ENCODE measurements around the gene NFE2L3. TPM values are rescaled to one million over a fixed set of nuclear protein-coding genes. Genes with fewer than 3 reads are reported as not detected.

Gene NFE2L3
- total and polyA plus RNA-seq, 2 donors (not counting 3 experiments of a cell fraction or from before 2014, with no cell fraction given) = 29.6 to 40.2 TPM

DNA sequence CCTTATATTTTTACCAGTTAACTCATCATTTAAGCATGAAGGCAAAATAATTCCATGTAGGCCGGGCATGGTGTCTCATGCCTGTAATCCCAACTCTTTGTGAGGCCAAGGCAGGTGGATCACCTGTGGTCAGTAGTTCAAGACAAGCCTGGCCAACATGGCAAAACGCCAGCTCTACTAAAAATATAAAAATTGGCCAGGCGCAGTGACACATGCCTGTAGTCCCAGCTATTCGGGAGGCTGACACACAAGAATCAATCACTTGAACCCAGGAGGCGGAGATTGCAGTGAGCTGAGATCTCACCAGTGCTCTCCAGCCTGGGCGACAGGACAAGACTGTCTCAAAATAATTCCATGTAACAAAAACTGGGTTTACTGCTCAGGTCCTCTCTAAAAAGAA lies 30.3 kb downstream of the NFE2L3 start:
- CTCF ChIA-PET = interaction anchor here (1.0 to 4.6 kb wide), 3 partner anchors 90 to 289 kb away, joined by 3 to 30 read pairs (median 9); no protein-coding TSS in a partner anchor
- Histone ChIP-seq H3K9me1 (replicated peaks; ENCODE audit: control insufficient read depth, extremely low read depth, insufficient read depth, low read length) (no peaks in the 10 kb centered on the region), H3K4me3 (replicated peaks in 1 of 3; ENCODE audit: insufficient read depth in 1 of 3, low read depth in 1 of 3, low read length in 3 of 3) (no peak overlapping the region), H3K27me3 (ENCODE audit: control insufficient read depth in 2 of 2, insufficient read depth in 2 of 2, low read length in 2 of 2) (no peaks in the 10 kb centered on the region), H4K20me1 (replicated peaks; ENCODE audit: control insufficient read depth, extremely low read depth, insufficient read depth, low read length) (no peaks in the 10 kb centered on the region), H3K4me1 (ENCODE audit: control insufficient read depth, extremely low read depth, insufficient read depth, low read length) (no peaks in the 10 kb centered on the region), H3K36me3 (ENCODE audit: control insufficient read depth in 2 of 2, extremely low read depth in 1 of 2, insufficient read depth in 2 of 2, low read length in 2 of 2) (peaks cover 2 to 7% of the 10 kb centered on the region in 2 experiments), H3K9ac (replicated peaks; ENCODE audit: extremely low read depth, insufficient read depth, low read length) (no peak overlapping the region), H2AFZ (ENCODE audit: low read depth, low read length) (no peak overlapping the region), H3K4me2 (ENCODE audit: insufficient read depth, low read length) (no peak overlapping the region), H3K79me2 (ENCODE audit: control insufficient read depth, insufficient read depth, low read length) (peaks cover 1% of the 10 kb centered on the region), H3K9me3 (replicated peaks; ENCODE audit: control insufficient read depth, insufficient read depth, low read length) (no peaks in the 10 kb centered on the region), H3K27ac (ENCODE audit: insufficient read depth, low read depth, low read length) (no peak overlapping the region)
- DNase-seq (ENCODE audit: low read depth, low spot score) (no peak), FAIRE-seq (no peak)
- POLR2A ChIA-PET = interaction anchor here (1.5 to 1.7 kb wide), 2 partner anchors 10 to 30 kb away, joined by 3 to 8 read pairs; partner anchors contain the start of gene NFE2L3
- dilution Hi-C loops (cut with MboI; ENCODE audit: extremely low pct_ligation_motif_present, low sequenced_read_pairs) (loop anchor here (25.0 kb wide), 1 partner anchor 980 kb away; the partner anchor contains the start of genes HOXA10, HOXA3, HOXA7 and HOXA9), intact Hi-C loops (cut with micrococcal nuclease) (no loop called here)
- peak; percentile 46 for TF ChIP-seq POLR2A (IDR thresholded peaks at IDR 0.05; ENCODE audit: low read depth, low read length)
- TF ChIP-seq FOS (IDR thresholded peaks at IDR 0.05; ENCODE audit: borderline replicate concordance, insufficient read depth, low read length) = no peak
- BruUV-seq (replicated peaks) = no TSS peak

DNA sequence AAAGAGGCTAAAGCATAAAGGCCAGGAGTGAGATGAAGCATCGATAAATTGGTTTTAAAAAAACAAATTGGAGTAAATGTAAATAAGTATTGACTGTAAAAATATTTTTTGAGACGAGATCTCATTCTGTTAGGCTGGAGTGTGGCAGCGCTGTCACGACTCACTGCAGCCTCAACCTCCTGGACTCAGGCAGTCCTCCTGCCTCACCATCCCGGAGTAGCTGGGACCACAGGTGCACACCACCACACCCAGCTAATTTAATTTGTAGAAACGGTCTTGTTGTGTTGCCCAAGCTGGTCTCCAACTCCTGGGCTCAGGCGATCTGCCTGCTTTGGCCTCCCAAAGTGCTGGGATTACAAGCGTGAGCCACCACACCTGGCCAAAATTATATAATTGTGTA lies 30.7 kb downstream of the NFE2L3 start:
- dilution Hi-C loops (cut with MboI; ENCODE audit: extremely low pct_ligation_motif_present, low sequenced_read_pairs) = loop anchor here (25.0 kb wide), 1 partner anchor 980 kb away; the partner anchor contains the start of genes HOXA10, HOXA3, HOXA7 and HOXA9
- FAIRE-seq (no peak), DNase-seq (ENCODE audit: low read depth, low spot score) (no peak)
- TF ChIP-seq GATA2 (IDR thresholded peaks at IDR 0.05; ENCODE audit: insufficient read depth, insufficient read length, low read depth, low read length) = no peak
- TF ChIP-seq POLR2A (IDR thresholded peaks at IDR 0.05; ENCODE audit: low read depth, low read length) = no peak
- TF ChIP-seq FOS (IDR thresholded peaks at IDR 0.05; ENCODE audit: borderline replicate concordance, insufficient read depth, low read length) = no peak
- no peak for TF ChIP-seq JUN (IDR thresholded peaks at IDR 0.05; ENCODE audit: borderline replicate concordance, insufficient read depth, insufficient read length, low read depth)
- TF ChIP-seq, protein P1, sequence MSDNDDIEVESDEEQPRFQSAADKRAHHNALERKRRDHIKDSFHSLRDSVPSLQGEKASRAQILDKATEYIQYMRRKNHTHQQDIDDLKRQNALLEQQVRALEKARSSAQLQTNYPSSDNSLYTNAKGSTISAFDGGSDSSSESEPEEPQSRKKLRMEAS (IDR thresholded peaks at IDR 0.05; ENCODE audit: insufficient read depth, insufficient read length) = no peak
- Histone ChIP-seq H2AFZ (ENCODE audit: low read depth, low read length) (no peak overlapping the region), H3K4me2 (ENCODE audit: insufficient read depth, low read length) (no peak overlapping the region), H3K4me1 (ENCODE audit: control insufficient read depth, extremely low read depth, insufficient read depth, low read length) (no peaks in the 10 kb centered on the region), H3K9ac (replicated peaks; ENCODE audit: extremely low read depth, insufficient read depth, low read length) (no peak overlapping the region), H3K79me2 (ENCODE audit: control insufficient read depth, insufficient read depth, low read length) (peaks cover 2% of the 10 kb centered on the region), H3K9me3 (replicated peaks; ENCODE audit: control insufficient read depth, insufficient read depth, low read length) (no peaks in the 10 kb centered on the region), H4K20me1 (replicated peaks; ENCODE audit: control insufficient read depth, extremely low read depth, insufficient read depth, low read length) (no peaks in the 10 kb centered on the region), H3K4me3 (replicated peaks in 1 of 3; ENCODE audit: insufficient read depth in 1 of 3, low read depth in 1 of 3, low read length in 3 of 3) (no peak overlapping the region), H3K27me3 (ENCODE audit: control insufficient read depth in 2 of 2, insufficient read depth in 2 of 2, low read length in 2 of 2) (no peaks in the 10 kb centered on the region), H3K36me3 (ENCODE audit: control insufficient read depth in 2 of 2, extremely low read depth in 1 of 2, insufficient read depth in 2 of 2, low read length in 2 of 2) (peaks cover 4 to 10% of the 10 kb centered on the region in 2 experiments), H3K27ac (ENCODE audit: insufficient read depth, low read depth, low read length) (no peak overlapping the region), H3K9me1 (replicated peaks; ENCODE audit: control insufficient read depth, extremely low read depth, insufficient read depth, low read length) (no peaks in the 10 kb centered on the region)
- ChIA-PET POLR2A (interaction anchor here (1.7 kb wide), 1 partner anchor 9 kb away, joined by 8 read pairs; no protein-coding TSS in a partner anchor), CTCF (interaction anchor here (1.0 to 4.6 kb wide), 4 partner anchors 9 to 290 kb away, joined by 3 to 30 read pairs (median 7); no protein-coding TSS in a partner anchor)
- no TSS peak for BruUV-seq (replicated peaks)
- intact Hi-C loops (cut with micrococcal nuclease) = no loop called here

Data from endothelial cell of umbilical vein (primary cell).